HS-5 (cell line): ENCODE measurements around the gene TAF1.
"Not testable (repeated sequence)": the region's sequence is repeated elsewhere in the genome, so short reads cannot be mapped to it uniquely, and the experiment has no call there.

Experiments used
- DNase-seq: peaks from one replicate; pipeline ENCODE4 v3.0.0-alpha.2; 2012; ENCODE audit warnings: low read depth

TAF1 gene

DNA sequence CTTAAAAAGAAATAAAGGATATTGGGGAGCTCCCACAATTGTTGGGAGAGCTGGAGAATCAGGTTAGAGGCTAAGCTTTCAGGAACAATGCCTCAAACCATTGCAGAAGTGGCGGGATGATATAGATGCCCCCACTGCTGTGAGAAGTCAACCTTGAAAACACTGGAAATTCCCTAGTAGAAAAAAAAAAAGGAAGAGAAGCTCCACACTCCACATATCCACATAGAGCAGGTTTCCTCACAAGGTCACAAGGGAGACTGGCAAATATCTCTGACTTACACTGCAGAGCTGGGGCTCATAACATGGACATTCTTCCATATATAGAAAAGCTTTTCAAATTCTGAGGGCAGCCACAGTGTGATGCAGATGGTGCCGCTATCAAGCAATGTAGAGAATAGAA is 144.0 kb downstream of the TAF1 start:
- no peak for DNase-seq

DNA sequence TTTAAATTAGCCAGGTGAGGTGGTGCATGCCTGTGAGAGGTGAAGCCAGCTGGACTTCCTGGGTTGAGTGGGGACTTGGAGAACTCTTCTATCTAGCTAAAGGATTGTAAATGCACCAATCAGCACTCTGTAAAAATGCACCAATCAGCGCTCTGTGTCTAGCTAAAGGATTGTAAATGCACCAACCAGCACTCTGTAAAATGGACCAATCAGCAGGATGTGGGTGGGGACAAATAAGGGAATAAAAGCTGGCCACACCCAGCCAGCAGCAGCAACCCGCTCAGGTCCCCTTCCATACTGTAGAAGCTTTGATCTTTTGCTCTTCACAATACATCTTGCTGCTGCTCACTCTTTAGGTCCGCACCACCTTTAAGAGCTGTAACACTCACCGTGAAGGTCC is 147.6 kb downstream of the TAF1 start:
- DNase-seq: not testable (repeated sequence)

DNA sequence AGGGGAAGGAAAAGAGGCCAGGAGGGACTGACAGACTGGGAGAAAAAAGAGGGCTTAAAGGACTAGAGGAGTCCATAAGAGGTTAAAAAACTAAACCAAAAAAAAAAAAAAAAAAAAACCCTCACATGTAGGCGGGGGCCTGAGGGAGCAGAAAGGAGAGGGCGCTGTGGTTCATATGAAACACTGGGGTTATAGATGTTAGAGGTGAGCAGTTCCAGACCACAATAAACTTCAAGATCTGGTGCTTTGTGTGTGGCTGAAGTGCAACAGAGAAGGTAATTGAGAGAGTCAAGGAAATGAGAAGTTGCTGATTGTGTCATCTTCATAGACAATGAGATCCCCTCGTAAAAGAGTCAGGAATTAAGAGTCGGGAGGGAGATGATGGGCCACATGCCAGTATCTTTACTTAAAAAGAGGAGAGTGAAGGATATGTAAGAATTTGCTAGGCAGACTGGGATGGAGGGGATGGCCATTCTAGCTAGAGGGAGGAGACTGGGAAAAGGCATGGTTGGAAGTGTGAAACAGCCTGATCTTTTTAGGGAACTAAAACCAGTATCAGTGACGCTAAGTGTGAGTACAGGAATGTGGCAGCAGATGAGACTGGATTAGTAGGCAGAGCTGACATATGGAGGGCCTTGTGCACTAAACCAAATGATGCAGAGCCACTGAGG is 148.3 kb downstream of the TAF1 start:
- no peak for DNase-seq

- no peak for DNase-seq
Measured at GRCh38 chrX:71515038-71515396, 148.9 kb downstream of the TAF1 start.
